Activated CD4-positive, alpha-beta T cell treated with anti-CD3 and anti-CD28 coated beads, Interleukin-2, Interleukin-6, amounts not matched to agents 100 ng/mL and 50 ng/mL, durations not matched to agents 16 hours and 8 hours (primary cell): ENCODE results near the gene MCFD2.
"Not testable (repeated sequence)": the region's sequence is repeated elsewhere in the genome, so short reads cannot be mapped to it uniquely, and the experiment has no call there.

Source experiments
- DNase-seq: peaks from one replicate; pipeline ENCODE4 v3.0.0-alpha.2; 2020

MCFD2 gene

GRCh38 chr2:46900381-46900780, 15.2 kb downstream of the MCFD2 start:
- no peak for DNase-seq

- no peak for DNase-seq
These were observed 16.6 kb downstream of the MCFD2 start for GRCh38 chr2:46899053-46899452.

- DNase-seq: no peak
These were observed 17.6 kb downstream of the MCFD2 start for GRCh38 chr2:46898024-46898423.

GRCh38 chr2:46893269-46893939, 22.2 kb downstream of the MCFD2 start:
- DNase-seq: peak; percentile 46

GRCh38 chr2:46891956-46892553, 23.6 kb downstream of the MCFD2 start:
- DNase-seq: no peak

- no peak for DNase-seq
These were observed 27.1 kb downstream of the MCFD2 start for GRCh38 chr2:46888421-46888952.

- DNase-seq: no peak
These were observed 28.3 kb downstream of the MCFD2 start for GRCh38 chr2:46887028-46887885.

- DNase-seq: no peak
These were observed 29.2 kb downstream of the MCFD2 start for GRCh38 chr2:46886268-46887027.

- no peak for DNase-seq
These were observed 30.2 kb downstream of the MCFD2 start for GRCh38 chr2:46885376-46885775.

- no peak for DNase-seq
These were observed 36.1 kb downstream of the MCFD2 start for GRCh38 chr2:46879511-46879910.

GRCh38 chr2:46878886-46879285, 36.7 kb downstream of the MCFD2 start:
- no peak for DNase-seq

GRCh38 chr2:46878240-46878877, 37.2 kb downstream of the MCFD2 start:
- DNase-seq: no peak

- no peak for DNase-seq
These were observed 37.9 kb downstream of the MCFD2 start for GRCh38 chr2:46877619-46878113.

GRCh38 chr2:46876741-46877384, 38.7 kb downstream of the MCFD2 start:
- peak; percentile 27 for DNase-seq

- not testable (repeated sequence) for DNase-seq
These were observed 39.5 kb downstream of the MCFD2 start for GRCh38 chr2:46875962-46876689.

GRCh38 chr2:46875226-46875899, 40.2 kb downstream of the MCFD2 start:
- DNase-seq: no peak

- DNase-seq: no peak
These were observed 41.2 kb downstream of the MCFD2 start for GRCh38 chr2:46874236-46874929.

GRCh38 chr2:46873604-46874068, 42.0 kb downstream of the MCFD2 start:
- DNase-seq: peak; percentile 45

- no peak for DNase-seq
These were observed 42.6 kb downstream of the MCFD2 start for GRCh38 chr2:46872902-46873603.
